Keratinocyte (primary cell): ENCODE measurements around the gene ST6GALNAC5. TPM values are rescaled to one million over a fixed set of nuclear protein-coding genes. Genes with fewer than 3 reads are reported as not detected.

ENCODE experiments used
- DNase-seq: peaks from one replicate; pipeline ENCODE4 v3.0.0-alpha.2; 2011; ENCODE audit warnings: low read depth, missing footprints, low spot score
- FAIRE-seq: peaks from 2 replicates; lab custom pipeline; 2011; peaks lifted over from hg19 to GRCh38; lab: Jason Lieb, UNC
- H2AFZ ChIP-seq: 2 replicates; pipeline ENCODE4 v1.6.0; 2012; ENCODE audit warnings: low read length, control low read depth, inconsistent platforms; ENCODE audit not compliant: control insufficient read depth
- H3K27ac ChIP-seq: 2 replicates; pipeline ENCODE4 v1.5.1; 2011; ENCODE audit warnings: low read length; ENCODE audit not compliant: control insufficient read depth, insufficient read depth
- H3K27me3 ChIP-seq: 3 replicates; pipeline ENCODE4 v1.6.0; 2011; ENCODE audit warnings: low read length; ENCODE audit not compliant: control insufficient read depth, insufficient read depth; ENCODE audit errors: extremely low read depth
- H3K36me3 ChIP-seq, 2 experiments: 2 replicates in 1 of 2; 3 replicates in 1 of 2; pipeline ENCODE4 v1.5.1; 2011; ENCODE audit warnings: low read length in 2 of 2, mild to moderate bottlenecking in 1 of 2; ENCODE audit not compliant: control insufficient read depth in 2 of 2, insufficient read depth in 2 of 2; ENCODE audit errors: extremely low read depth in 1 of 2
- H3K4me1 ChIP-seq: 3 replicates; pipeline ENCODE4 v1.5.1; 2011; ENCODE audit warnings: low read length; ENCODE audit not compliant: control insufficient read depth, insufficient read depth; ENCODE audit errors: extremely low read depth
- H3K4me2 ChIP-seq: 3 replicates; pipeline ENCODE4 v1.6.0; 2011; ENCODE audit warnings: low read depth, low read length; ENCODE audit not compliant: control insufficient read depth, insufficient read depth; ENCODE audit errors: extremely low read depth
- H3K4me3 ChIP-seq, 3 experiments: fragments of 200-600 bp in 1 of 3; sonication (generic) in 1 of 3; 2 replicates in 2 of 3; 3 replicates in 1 of 3; pipeline ENCODE4 v1.5.1; 2011 to 2016; ENCODE audit warnings: low read length in 3 of 3, mild to moderate bottlenecking in 3 of 3, control low read depth in 2 of 3, inconsistent platforms in 1 of 3, low read depth in 1 of 3, mixed read lengths in 1 of 3, mixed run types in 1 of 3, moderate library complexity in 1 of 3; ENCODE audit not compliant: control insufficient read depth in 2 of 3, insufficient read depth in 2 of 3; ENCODE audit errors: extremely low read depth in 1 of 3
- H3K79me2 ChIP-seq: 2 replicates; pipeline ENCODE4 v1.6.0; 2012; ENCODE audit warnings: low read length; ENCODE audit not compliant: control insufficient read depth, insufficient read depth
- H3K9ac ChIP-seq: 3 replicates; pipeline ENCODE4 v1.6.0; 2011; ENCODE audit warnings: low read length; ENCODE audit not compliant: control insufficient read depth, insufficient read depth; ENCODE audit errors: extremely low read depth
- H3K9me1 ChIP-seq: 3 replicates; pipeline ENCODE4 v1.6.0; 2011; ENCODE audit warnings: low read length; ENCODE audit not compliant: control insufficient read depth, insufficient read depth; ENCODE audit errors: extremely low read depth
- H3K9me3 ChIP-seq: 2 replicates; pipeline ENCODE4 v1.5.1; 2012; ENCODE audit warnings: low read depth, low read length; ENCODE audit not compliant: control insufficient read depth
- H4K20me1 ChIP-seq: 3 replicates; pipeline ENCODE4 v1.6.0; 2011; ENCODE audit warnings: low read length; ENCODE audit not compliant: control insufficient read depth, insufficient read depth; ENCODE audit errors: extremely low read depth
- EZH2 ChIP-seq: IDR thresholded peaks from one replicate; pipeline ENCODE4 v1.6.1; 2012; ENCODE audit warnings: inconsistent platforms, mild to moderate bottlenecking, low read length, moderate library complexity
- dilution Hi-C: fragments of 300-500 bp; cut with MboI; formaldehyde crosslinking; loops from one replicate; pipeline ENCODE4 v1.7.0; 2020; ENCODE audit warnings: low sequenced_read_pairs; ENCODE audit not compliant: extremely low pct_ligation_motif_present
- polyA plus RNA-seq, 5 experiments: library from polyadenylated mRNA; depleted of rRNA in 3 of 5; stranded (reverse) in 3 of 5; stranded (forward) in 1 of 5; unstranded in 1 of 5; fragments of >200 nt; gene quantifications; 1 replicate in 1 of 5; 2 replicates in 3 of 5; 3 replicates in 1 of 5; pipeline versions ENCODE4 v1.2.1 to v1.2.3, GENCODE V29; 2011 to 2012; ENCODE audit warnings: missing spikeins in 2 of 5, low read depth in 1 of 5, low replicate concordance in 1 of 5
- TF ChIP-seq, protein P1 (sequence below), 3 experiments: IDR thresholded peaks in 1 of 3; conservative IDR thresholded peaks in 1 of 3; optimal IDR thresholded peaks in 1 of 3; 2 replicates in 2 of 3; 3 replicates in 1 of 3; pipeline versions ENCODE3 to v1.5.1; 2011; ENCODE audit warnings: low read length in 3 of 3, mild to moderate bottlenecking in 3 of 3, moderate library complexity in 2 of 3, control low read depth in 1 of 3, inconsistent platforms in 1 of 3; ENCODE audit not compliant: insufficient read depth in 2 of 3; ENCODE audit errors: extremely low read depth in 1 of 3

ST6GALNAC5 gene
- polyA plus RNA-seq, 1 donor (not counting 4 experiments of a cell fraction or from before 2014, with no cell fraction given) = 12.8 TPM

DNA sequence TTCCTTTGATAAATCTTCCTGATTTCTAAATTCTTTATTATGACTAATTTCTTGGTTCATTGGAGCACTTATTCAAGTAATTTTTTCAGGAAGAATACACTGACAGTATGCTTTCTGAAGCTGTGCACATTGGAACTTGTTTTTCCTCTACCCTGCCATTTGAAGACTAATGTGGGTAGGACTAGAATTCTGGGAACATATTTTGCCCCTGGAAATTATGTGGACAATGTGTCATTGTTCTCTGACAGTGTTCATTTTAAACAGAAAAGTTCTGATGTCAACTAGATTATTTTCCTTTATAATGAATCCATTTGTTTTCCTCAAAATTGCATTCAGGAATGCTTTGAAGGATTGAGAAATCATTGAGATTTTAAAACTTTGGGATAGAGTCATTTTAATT lies 34.8 kb upstream of the ST6GALNAC5 start:
- no peaks in the 10 kb centered on the region for H3K27me3 ChIP-seq
- peak overlapping the region; percentile 40 for H3K27ac ChIP-seq
- H3K4me2 ChIP-seq = peak overlapping the region; percentile 39
- no peaks in the 10 kb centered on the region for H3K36me3 ChIP-seq
- no peak overlapping the region for H3K4me3 ChIP-seq
- peaks cover 16% of the 10 kb centered on the region for H3K4me1 ChIP-seq
- no peak overlapping the region for H3K9ac ChIP-seq
- no peak overlapping the region for H2AFZ ChIP-seq
- H3K9me1 ChIP-seq = no peaks in the 10 kb centered on the region
- no peaks in the 10 kb centered on the region for H3K79me2 ChIP-seq
- FAIRE-seq (no peak), DNase-seq (no peak)
- no peaks in the 10 kb centered on the region for H4K20me1 ChIP-seq
- TF ChIP-seq, protein P1, sequence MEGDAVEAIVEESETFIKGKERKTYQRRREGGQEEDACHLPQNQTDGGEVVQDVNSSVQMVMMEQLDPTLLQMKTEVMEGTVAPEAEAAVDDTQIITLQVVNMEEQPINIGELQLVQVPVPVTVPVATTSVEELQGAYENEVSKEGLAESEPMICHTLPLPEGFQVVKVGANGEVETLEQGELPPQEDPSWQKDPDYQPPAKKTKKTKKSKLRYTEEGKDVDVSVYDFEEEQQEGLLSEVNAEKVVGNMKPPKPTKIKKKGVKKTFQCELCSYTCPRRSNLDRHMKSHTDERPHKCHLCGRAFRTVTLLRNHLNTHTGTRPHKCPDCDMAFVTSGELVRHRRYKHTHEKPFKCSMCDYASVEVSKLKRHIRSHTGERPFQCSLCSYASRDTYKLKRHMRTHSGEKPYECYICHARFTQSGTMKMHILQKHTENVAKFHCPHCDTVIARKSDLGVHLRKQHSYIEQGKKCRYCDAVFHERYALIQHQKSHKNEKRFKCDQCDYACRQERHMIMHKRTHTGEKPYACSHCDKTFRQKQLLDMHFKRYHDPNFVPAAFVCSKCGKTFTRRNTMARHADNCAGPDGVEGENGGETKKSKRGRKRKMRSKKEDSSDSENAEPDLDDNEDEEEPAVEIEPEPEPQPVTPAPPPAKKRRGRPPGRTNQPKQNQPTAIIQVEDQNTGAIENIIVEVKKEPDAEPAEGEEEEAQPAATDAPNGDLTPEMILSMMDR (optimal IDR thresholded peaks at IDR 0.05 in 1 of 3, IDR thresholded peaks at IDR 0.05 in 1 of 3, conservative IDR thresholded peaks at IDR 0.05 in 1 of 3; ENCODE audit: extremely low read depth in 1 of 3, insufficient read depth in 2 of 3, low read length in 3 of 3) = no peak
- TF ChIP-seq EZH2 = no peak
- dilution Hi-C loops = no loop called here
- no peaks in the 10 kb centered on the region for H3K9me3 ChIP-seq

DNA sequence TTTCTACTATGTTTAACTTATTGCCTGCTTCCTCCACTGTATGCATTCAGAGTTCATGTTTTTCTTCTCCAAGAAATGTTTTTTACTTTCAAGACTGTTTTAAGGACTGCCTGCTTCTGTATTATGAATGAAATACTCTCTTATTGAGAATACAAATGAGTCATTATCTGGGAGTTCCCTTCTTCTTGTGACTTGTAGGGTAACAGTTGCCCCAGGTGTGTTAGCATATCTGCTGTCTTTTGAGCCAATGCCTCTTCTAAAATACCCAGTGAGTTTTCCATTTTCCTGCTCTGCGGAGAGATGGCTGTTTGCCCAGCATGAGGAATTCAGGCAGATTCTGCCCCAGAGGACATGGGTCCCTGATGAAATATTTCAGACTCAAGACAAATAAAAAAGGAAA lies 34.1 kb upstream of the ST6GALNAC5 start:
- no peaks in the 10 kb centered on the region for H3K36me3 ChIP-seq
- no peaks in the 10 kb centered on the region for H3K79me2 ChIP-seq
- peaks cover 16% of the 10 kb centered on the region for H3K4me1 ChIP-seq
- H3K4me2 ChIP-seq = peak overlapping the region; percentile 39
- no peak overlapping the region for H2AFZ ChIP-seq
- DNase-seq (peak; percentile 33), FAIRE-seq (peak; percentile 69)
- dilution Hi-C loops = no loop called here
- H3K9ac ChIP-seq = no peak overlapping the region
- TF ChIP-seq, protein P1 (optimal IDR thresholded peaks at IDR 0.05 in 1 of 3, IDR thresholded peaks at IDR 0.05 in 1 of 3, conservative IDR thresholded peaks at IDR 0.05 in 1 of 3; ENCODE audit: extremely low read depth in 1 of 3, insufficient read depth in 2 of 3, low read length in 3 of 3) = no peak
- TF ChIP-seq EZH2 = no peak
- H3K4me3 ChIP-seq = no peak overlapping the region
- no peaks in the 10 kb centered on the region for H3K9me1 ChIP-seq
- H4K20me1 ChIP-seq = no peaks in the 10 kb centered on the region
- H3K9me3 ChIP-seq = no peaks in the 10 kb centered on the region
- no peaks in the 10 kb centered on the region for H3K27me3 ChIP-seq
- peak overlapping the region; percentile 40 for H3K27ac ChIP-seq
